Measurements from ENCODE around the gene GP5.

Gene GP5

GRCh38 chr3:194346621-194347020 lies 52.4 kb downstream of the GP5 start:
- DNase-seq, result no peak

- DNase-seq, result no peak
These were observed 53.0 kb downstream of the GP5 start for GRCh38 chr3:194346035-194346434.
